ENCODE data around the gene ZNF621. TPM values are rescaled to one million over a fixed set of nuclear protein-coding genes. Genes with fewer than 3 reads are reported as not detected.

The ZNF621 gene
- total RNA-seq, 1 experiment from 2014 or later: 7.9 TPM

Other genes starting within 250 kb of the ZNF621 start
- 7.8 and 15.4 TPM in 2 replicates for gene EIF1B, start 215.3 kb upstream of the ZNF621 start, total RNA-seq (2014; rRNA removed; shearing (Covaris generic))
- gene ENTPD3, start 137.8 kb upstream of the ZNF621 start, total RNA-seq (2014; rRNA removed; shearing (Covaris generic)): not detected in 2 replicates
- gene RPL14, start 67.6 kb upstream of the ZNF621 start, total RNA-seq (2014; rRNA removed; shearing (Covaris generic)): 237 and 242 TPM in 2 replicates
- gene ZNF619, start 47.8 kb upstream of the ZNF621 start, total RNA-seq (2014; rRNA removed; shearing (Covaris generic)): 4.1 and 4.4 TPM in 2 replicates
- gene ZNF620, start 18.9 kb upstream of the ZNF621 start, total RNA-seq (2014; rRNA removed; shearing (Covaris generic)): 3.2 and 4.4 TPM in 2 replicates